SIG-M5 treated with dmso at 0.1 percent for 504 hours (cell line): ENCODE measurements around the gene PTH.

ENCODE experiments used
- DNase-seq: peaks from one replicate; lab custom pipeline; 2025; ENCODE audit not compliant: unreplicated experiment; lab: John Stamatoyannopoulos, UW

Gene PTH

DNA sequence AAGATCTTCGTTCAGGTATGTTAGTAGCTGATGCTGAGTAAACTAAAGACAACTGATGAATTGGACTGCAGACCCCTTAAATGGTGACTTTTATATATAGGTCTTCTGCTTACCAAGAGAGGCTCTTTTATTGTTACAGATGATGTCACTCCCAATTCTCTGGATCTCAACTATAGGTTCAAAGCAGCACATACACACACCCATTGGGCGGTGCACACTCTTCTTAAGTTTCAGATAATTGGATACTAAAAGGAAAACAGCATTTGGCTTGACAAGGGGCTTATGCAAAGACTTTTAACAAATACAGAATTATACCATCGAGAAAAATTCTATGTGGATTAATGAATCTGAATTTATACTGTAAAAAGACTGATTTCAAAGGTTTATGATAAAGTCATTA, at the start of gene PTH:
PTH (minus strand) TSS at position 69 of the 400 bp plus-strand sequence. CDS start 3,142 bp downstream, outside the sequence.
- DNase-seq, result no peak

DNA sequence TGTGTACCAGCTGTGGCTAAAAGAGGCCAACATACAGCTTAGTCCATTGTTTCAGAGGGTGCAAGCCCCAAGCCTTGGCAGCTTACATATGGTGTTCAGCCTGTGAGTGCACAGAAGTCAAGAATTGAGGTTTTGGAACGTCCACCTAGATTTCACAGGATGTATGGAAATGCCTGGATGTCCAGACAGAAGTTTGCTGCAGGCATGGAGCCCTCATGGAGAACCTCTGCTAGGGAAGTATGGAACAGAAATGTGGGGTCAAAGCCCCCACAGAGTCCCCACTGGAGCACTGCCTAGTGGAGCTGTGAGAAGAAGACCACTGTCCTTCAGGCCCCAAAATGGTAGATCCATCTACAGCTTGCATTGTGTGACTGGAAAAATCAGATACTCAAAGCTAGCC, 42.2 kb upstream of the PTH start:
- DNase-seq, result no peak

DNA sequence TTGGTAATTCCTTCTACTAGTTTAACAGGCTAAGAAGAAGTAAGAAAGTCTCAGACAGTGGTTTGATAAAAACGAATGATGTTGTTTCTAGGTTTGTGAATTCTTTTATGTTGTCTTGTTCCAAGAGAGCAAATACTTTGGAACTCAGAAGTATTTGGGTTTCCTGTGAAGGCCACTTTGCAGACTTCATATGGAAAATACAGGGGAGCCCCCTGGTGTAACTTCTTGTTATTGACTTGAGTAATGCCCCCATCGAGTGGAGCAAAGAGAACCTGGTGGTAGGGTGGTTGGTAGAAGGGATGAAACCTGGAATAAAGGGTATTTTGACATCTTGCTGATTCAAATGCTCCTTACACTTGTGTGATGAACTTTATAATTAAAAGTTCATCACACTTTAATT, 40.0 kb upstream of the PTH start:
- no peak for DNase-seq

DNA sequence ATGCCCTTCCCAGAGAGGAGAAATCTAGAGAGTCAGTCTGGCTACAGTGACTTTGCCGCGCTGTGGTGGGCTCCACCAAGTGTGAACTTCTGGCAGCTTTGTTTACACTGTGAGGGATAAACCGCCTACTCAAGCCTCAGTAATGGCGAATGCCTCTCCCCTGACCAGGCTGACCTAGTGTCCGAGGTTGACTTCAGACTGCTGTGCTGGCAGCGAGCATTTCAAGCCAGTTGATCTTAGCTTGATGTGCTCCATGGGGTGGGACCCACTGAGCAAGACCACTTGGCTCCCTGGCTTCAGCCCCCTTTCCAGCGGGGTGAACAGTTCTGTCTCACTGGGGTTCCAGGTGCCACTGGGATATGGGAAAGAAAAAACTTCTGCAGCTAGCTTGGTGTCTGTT, 38.6 kb upstream of the PTH start:
- DNase-seq, result no peak

DNA sequence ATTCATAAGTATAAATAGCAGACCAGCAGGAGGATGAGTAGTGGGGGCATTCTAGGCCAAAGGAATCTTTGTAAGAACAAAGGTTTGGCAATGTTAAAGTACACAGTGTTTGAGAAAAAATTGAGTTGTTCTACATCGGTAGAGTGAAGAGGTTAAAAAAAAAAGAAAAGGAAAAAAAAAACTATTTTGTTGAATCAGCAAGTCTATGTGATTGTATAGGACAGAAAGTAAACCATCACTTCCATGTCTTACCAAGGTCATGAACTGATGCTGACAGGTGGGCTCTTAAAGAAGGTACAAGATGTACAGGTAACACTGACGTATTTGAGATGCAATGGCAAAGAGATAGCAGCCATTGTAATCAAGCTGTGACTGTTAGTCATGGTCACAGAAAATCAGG, 29.5 kb upstream of the PTH start:
- no peak for DNase-seq

DNA sequence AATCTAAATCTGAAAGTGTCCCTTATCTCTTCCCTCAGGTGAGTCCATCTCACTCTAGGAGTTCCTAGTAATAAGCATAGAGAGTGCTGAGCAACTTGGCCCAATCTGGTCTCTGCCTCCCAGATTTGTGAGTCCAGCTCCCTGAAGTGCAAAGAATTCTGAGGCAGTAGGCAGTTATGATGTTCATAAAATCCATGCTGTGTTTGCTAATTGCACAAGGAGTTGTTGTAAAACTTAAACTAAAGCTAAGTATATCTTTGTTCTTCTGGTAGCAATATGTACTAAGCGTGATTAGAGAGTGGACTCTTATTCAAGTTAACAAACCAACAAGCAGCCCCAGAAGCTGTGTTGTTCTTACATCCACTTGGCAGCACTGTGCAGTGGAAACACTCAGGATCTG, 7.6 kb upstream of the PTH start:
- DNase-seq, result no peak

DNA sequence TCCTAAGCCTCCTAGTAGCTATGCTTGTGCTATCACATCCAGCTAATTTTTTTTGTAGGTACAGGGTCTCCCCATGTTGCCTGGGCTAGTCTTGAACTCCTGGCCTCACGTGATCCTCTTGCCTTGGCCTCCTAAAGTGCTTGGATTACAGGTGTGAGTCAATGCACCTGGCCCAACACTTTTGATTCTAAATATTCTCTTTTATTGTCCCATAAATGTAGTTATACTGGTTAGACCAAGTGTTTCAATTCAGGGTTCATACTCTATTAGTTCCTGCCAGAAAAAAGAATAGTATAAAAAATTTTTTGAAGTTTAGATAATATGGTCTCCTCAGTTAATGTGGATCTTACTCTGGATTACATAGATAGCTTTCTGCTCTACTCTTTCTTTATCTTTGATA, 6.7 kb upstream of the PTH start:
- DNase-seq, result no peak

DNA sequence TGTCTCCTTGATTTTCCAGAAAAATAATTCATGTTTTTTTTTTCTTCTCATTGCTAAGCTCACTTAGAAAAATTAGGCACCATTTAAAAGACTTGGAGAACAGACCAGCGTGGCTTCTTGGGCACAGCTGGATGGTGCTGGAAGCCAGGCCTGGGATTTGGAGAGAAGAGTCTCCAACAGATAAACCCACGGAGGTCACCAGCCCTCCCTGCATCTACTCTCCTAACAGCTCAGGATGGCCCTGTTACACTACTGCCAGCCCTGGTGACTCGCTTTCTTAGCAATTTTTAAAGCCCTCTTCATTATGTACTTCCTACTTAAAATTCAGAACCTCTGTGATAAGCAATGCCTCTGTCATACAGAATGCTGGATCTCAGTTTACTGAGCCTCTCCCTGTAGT, 1.7 kb downstream of the PTH start:
- no peak for DNase-seq

DNA sequence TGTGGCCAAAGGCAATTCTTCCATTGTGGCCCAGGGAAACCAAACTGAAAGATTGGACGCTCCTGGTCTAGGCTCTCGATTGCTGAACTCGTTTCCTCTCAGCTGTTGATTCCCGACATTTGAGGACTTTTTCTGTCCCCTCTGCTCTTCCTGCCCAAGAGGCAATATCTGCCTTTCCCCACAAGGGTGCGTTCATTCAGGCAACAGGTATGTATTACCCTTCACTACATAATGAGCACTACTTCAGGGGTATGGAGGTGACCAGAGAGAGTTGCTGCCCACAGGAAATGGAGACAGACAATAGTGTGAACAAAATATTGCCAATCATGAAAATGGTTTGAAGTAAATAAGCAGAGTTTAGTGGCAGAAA, 8.2 kb downstream of the PTH start:
- DNase-seq, result no peak

DNA sequence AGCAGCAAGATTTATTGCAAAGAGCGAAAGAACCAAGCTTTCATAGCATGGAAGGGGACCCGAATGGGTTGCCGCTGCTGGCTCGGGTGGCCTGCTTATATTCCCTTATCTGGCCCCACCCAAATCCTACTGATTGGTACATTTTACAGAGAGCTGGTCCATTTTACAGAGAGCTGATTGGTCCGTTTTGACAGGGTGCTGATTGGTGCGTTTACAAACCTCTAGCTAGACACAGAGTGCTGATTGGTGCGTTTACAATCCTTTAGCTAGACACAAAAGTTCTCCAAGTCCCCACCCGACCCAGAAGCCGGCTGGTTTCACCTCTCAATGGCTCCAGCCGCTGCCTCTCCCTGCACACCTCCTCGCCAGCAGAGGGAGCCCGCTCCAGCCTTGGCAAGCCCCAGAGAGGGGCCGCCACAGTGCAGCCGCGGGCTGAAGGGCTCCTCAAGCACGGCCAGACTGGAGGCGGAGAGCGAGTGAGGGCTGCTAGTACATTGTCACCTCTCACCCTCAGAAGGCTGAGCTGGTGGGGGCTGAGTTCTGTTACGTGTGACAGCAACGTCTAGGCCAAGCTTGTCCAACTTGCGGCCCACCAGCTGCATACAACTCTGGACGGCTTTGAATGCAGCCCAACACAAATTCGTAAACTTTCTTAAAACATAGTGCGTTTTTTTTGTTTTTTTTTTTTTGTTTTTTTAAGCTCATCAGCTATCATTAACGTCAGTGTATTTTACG, 8.7 kb downstream of the PTH start:
- peak; percentile 4 for DNase-seq

DNA sequence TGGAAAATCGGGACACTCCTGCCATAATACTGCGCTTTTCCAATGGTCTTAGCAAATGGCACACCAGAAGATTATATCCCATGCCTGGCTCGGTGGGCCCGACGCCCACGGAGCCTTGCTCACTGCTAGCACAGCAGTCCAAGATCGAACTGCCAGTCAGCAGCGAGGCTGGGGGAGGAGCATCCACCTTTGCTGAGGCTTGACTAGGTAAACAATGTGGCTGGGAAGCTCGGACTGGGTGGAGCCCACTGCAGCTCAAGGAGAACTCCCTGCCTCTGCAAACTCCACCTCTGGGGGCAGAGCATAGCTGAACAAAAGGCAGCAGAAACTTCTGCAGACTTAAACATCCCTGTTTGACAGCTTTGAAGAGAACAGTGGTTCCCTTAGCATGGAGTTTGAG, 15.6 kb downstream of the PTH start:
- DNase-seq, result no peak

DNA sequence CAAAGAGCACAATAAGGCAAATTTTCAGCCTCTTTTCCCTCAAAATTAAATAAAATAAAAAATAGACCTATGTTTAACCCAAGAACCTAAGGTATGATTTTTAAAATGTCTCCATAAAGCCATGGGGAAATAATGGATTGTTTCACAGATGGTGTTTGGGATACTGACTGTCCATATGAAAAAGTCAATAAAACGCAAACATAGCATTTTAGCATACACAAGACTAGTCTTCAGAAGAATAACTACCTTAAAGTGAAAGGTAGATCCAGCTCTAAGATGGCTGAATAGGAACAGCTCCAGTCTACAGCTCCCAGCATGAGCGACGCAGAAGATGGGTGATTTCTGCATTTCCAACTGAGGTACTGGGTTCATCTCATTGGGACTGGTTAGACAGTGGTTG, 16.1 kb downstream of the PTH start:
- DNase-seq, result no peak

DNA sequence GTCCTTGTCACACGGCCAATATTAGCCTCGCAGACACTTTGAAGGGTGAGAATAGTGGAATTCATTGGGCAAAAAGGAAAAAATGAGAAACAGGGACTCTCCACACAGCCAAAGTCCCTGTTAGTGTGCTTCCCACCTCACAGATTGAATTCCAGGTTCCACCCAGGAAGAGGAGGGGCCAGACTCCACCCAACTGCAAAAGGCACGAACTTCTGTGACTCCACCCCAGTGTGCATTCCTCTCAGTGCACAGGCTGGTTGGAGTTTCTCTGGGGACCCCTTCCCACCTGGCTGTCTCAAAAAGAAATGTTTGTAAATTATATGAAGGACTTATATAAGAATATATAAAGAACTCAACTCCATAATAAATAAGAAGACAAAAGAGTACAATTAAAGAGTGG, 20.7 kb downstream of the PTH start:
- no peak for DNase-seq

DNA sequence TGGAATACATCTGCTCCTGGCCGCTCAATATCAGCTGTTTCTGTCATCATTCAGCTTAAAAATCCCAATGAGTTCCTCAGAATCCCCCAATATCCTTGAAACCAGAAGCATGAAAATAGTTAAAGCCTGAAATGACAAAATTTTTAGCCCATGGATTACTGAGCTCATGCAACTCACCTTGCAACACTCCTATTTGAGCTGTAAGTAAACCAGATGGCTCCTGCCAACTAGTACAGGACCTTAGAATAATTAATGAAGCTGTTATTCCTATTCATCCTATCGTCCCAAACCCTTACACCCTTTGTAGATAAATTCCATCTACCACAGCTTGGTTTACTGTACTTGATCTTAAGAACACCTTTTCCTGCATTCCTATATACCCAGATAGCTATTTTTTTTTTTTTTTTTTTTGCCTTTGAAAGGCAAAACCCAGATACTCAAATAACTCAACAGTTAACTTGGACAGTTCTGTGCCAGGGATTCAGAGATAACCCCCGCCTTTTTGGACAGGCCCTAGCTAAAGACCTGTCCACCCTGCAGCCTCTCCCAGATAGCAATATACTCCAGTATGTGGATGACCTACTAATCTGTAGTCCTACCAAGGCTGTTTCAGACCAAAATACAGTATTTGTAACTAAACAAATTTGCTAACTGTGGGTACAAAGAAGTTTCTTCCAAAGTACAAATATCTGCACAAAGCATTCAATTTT, 22.6 kb downstream of the PTH start:
- DNase-seq, result no peak

DNA sequence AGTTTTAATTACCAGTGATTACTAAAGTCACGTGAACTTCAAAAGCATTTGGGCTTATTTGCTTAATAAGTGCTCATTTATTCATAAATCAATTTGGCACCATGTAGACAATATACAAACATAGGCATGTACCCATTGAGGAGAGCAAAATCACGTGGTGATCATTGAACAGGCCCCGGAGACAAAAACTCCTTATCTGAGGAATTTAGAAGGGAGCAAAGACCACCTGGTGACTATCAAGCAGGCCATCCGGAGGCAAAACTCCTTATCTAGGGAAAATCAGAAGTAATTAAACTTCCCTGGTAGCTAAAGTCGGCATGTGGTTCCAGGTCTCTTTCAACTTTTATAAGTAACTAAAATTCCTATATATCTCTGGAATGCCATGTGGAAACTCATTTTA, 27.0 kb downstream of the PTH start:
- no peak for DNase-seq

DNA sequence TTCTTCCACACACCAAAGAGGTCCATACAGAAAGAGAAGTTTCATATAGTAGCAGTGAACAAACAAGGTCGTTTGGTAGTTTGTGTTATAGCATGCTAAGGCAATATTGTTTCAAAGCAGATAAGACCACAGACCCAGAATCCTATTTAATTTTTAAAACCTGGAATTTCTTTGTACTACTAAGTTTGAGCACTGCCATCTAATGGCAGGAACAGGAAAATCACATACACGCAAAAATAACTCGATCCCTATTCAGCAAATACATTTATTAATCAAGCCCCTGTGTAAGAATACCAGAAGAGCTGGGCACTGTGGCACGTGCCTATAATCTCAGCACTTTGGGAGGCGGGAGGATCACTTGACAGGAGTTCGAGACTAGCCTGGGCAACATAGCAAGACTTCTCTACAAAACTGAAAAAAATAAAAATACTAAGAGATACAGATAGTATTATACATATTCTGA, 29.9 kb downstream of the PTH start:
- peak; percentile 35 for DNase-seq

DNA sequence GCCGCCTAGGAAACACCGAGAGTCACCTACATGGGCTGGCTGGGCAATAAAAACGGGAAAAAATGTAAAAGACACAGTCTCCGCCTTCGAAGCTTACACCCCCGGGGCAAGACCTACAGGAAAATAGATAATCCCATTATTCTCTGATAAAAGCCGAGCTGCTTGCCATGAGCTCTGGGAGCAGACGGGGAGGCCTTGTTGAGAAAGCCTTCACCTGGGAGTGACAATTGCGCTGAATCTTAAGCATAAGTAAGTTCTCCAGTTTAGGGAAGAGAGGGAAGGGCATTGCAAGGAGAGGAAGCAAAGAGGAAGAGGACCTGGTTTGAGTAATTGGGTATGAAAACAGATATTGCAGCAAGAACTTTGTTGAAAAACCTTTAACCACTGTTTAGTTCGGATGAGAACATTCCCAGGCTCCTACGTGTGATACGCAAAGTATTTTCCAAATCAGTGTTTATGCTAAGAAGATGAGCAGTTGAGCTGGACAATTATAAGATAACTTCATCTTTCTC, 32.0 kb downstream of the PTH start:
- DNase-seq, result no peak

DNA sequence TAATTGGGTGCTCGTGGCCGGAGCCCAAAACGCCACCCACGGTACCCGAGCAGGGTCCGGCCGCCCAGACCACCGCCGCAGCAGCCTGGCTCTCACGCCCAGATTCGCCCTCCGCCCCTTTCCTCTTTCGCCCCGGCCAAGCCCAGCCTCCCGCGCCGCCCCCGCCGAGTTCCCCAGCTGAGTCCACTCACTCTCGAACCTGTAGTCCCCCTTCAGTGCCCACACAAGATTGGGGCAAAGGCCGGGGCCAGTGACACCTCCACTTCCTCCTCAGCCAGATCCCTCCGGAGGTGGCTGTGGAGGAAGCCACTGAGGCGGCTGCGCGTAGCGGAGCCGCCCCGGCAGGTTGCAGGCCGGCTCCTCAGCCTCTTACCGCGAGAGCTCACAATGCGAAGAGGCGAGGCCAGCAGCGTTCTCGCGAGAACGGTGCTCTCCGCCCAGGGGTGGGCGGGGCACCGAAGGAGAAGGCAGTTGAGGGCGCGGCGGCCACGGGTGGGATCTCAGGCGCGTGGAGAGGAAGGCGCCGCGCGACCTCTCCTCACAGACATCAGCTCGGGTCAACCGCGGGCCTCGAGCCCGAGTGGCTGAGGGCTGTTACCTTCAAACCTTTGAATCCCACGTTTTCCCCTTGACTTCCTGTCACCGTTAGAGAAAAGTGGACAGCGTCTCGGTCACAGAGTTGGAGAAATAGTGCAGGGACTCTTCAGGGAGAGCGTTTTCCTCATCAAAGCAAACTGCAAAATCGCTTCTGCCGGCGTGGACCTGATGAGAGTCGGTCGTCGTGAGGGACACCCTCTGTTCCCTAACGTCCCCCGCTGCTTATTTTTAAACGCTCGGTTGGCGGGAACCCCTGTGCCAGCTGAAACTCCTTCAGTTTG, 32.7 kb downstream of the PTH start, which contains the start of gene BTBD10:
BTBD10 (minus strand) TSS at position 322 of the 878 bp plus-strand sequence. CDS start 18,098 bp downstream, outside the sequence.
- DNase-seq, result peak; percentile 84

DNA sequence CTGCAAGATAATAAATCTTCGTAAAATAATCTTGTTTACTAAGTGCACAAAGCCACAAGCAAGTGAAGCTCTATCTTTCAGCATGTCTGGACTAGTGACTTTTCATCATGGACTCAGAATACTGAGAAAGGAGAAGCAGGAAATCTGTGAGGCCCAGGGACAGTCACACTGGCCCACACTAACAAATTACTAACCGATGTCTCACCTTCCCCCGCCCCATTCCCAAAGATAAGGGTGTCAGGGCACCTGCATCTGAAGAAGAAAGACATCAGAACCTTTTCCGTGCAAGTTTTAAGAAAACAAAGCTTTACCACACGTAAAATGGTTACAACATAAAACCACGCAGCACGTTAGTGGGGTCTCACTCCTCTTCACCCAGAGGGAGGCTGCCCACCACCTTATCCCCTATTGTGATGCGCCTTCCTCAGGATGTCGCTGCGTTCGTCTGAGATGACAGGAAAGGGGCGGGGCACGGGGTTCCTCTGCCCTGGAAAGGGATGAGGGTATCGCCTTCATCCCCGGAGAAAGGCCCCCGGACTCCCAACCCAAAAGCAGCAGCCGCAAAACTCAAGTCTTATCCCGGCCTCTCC, 33.4 kb downstream of the PTH start:
- peak; percentile 21 for DNase-seq

DNA sequence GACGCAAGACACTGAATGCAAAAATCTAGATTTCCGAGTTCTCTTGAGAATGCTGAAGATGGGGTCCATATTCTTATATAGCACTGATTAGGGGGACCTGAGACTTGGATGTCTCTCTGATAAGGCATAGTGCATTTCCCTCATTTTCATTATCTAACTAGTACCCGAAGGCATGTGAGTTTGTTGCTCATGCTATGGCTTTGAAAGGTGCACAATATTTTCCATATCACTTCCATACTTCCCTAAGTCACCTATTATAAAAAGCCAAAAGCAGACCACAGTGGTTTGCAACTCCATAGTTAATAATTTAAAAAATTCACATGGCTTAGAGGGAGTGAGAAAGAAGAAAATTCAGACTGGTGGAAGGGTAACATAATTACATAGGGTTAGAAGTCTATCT, 34.5 kb downstream of the PTH start:
- DNase-seq, result no peak

DNA sequence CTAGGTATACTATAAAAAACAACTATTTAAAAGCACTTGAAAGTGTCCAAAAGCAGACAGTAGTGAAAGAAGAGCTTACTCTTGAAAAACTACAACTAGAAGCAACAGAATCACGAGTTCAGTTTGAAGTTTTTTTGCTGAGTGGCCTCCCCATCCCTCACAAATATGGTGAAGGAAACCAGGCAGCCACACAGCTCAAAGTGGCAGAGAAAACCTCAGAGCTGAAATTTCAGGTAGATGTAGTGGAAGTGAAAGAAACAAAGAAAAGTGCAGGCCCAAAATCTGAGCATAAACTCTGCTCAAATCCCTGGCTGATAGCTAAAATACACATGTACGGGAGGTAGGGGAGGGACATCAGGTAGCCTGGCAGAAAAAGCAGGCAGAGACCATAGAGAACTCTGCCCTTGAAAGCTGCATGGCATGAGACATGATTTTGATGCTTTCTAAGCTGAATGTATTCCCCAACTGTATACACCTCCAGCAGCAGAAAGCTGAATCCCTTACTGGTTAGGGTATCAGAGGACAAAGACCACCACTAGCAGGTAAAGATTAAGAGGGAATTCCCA, 44.9 kb downstream of the PTH start:
- DNase-seq, result no peak
